GM18951 (cell line): ENCODE measurements around the gene CPXM2.

Experiments used
- POLR2A ChIP-seq: IDR thresholded peaks from 4 replicates; pipeline ENCODE4 v1.6.1; 2011; ENCODE audit warnings: mild to moderate bottlenecking; ENCODE audit not compliant: insufficient read length, insufficient read depth; ENCODE audit errors: extremely low read depth
- in situ Hi-C: fragments of 300-500 bp; cut with MboI; formaldehyde crosslinking; loops from one replicate; pipeline ENCODE4 v1.12.0; 2022; ENCODE audit warnings: low sequenced_read_pairs, mixed read lengths, inconsistent platforms; ENCODE audit not compliant: unreplicated experiment

The CPXM2 gene

GRCh38 chr10:123912871-123913270, 21.3 kb upstream of the CPXM2 start:
- in situ Hi-C loops = no loop called here
- no peak for TF ChIP-seq POLR2A

DNA sequence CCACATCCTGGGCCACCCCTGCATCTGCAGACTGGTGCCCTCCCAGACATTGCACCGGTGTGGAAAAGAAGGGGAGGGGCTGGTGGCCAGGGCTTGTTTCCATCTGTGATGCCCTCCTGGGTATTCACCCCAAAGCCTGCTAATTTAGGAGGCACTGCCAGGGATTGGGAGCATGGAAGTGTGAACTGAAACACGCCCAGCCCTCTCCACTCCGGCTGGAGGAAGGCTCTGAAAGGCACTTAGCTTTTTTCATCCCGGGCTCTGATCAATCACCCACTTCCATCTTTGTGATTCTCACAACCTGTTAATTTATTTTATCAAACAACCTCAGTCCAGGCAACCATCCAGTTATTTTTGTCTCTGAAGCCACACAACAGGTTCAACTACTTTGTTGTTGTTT, 20.9 kb upstream of the CPXM2 start:
- no peak for TF ChIP-seq POLR2A

GRCh38 chr10:123911866-123912265, 20.3 kb upstream of the CPXM2 start:
- TF ChIP-seq POLR2A = no peak
- in situ Hi-C loops = no loop called here

More for the DNA sequence above, 20.9 kb upstream of the CPXM2 start:
- in situ Hi-C loops = no loop called here

DNA sequence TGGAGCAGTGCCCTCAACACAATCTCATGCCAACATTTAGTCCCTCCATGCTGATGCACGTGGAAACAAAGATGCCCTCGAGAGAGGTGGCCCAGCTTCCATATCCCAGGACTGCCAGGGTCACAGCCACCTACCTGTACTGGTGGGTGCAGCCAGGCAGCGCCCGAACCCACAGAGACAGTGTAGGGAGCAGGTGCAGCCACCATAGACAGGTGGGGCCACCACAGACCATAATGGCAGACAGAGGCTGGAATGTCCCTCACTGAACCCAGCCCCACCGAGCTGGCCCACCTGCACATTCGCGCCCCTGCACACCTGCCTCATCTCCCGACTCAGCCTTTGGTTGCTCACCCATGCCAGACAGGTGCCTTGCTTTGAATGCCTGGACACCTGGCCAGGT, 18.3 kb upstream of the CPXM2 start:
- in situ Hi-C loops = no loop called here
- TF ChIP-seq POLR2A = no peak

DNA sequence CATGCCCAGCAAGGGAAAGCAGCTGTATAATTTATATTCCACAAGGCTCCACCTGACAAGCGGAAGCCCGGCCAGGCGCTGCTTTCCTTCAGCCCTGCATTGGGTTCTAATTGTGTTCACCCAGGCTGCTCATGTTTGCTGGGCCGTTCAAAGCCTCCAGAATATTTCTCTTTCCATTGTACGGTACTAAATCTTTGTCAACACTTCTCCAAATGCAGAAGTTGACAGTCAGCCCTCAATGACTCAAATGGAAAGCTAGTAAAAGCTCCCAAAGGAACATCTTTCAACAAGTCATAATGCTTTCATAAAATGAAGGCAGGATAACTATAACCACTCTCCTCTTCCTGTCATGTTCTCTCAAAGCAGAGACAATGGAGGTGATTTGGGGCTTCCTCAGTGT, 17.8 kb upstream of the CPXM2 start:
- TF ChIP-seq POLR2A = no peak
- in situ Hi-C loops = no loop called here

GRCh38 chr10:123908379-123908778, 16.8 kb upstream of the CPXM2 start:
- in situ Hi-C loops = no loop called here
- TF ChIP-seq POLR2A = no peak

DNA sequence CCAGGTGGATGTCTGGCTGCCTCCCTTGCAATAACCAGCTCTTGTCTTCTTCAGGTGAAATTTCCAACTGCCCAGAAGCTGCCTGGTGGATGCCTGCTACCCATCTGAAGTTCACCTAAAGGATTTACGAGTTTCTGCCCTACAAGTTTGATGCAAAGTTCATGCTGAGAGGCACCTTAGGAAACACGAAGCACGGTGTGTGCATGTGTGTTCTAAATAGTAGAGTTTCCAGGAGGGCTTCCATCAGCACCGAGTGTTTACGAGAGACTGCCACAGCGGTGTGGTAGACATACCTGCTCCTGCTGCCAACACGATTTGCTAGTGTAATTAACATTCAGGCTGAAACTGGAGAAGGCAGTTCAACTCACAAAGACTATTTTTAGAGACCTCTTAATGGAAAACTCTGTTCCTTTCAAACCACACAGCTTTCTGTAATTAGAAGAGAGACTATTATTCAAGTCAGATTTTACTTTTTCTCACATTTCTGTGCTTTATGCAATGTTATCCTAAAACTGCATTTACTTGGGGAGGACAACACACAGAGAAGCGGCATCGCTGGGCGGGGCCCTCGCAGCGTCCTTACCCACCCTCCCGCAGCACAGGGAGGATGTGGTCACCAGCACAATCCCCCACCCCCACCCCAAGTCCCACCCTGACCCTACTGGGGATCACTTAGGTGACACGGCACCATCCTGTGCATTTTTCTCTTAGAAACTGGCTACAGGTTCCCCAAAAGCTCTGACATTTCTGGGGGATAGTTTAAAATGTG, 15.5 kb upstream of the CPXM2 start:
- no peak for TF ChIP-seq POLR2A
- in situ Hi-C loops = no loop called here

DNA sequence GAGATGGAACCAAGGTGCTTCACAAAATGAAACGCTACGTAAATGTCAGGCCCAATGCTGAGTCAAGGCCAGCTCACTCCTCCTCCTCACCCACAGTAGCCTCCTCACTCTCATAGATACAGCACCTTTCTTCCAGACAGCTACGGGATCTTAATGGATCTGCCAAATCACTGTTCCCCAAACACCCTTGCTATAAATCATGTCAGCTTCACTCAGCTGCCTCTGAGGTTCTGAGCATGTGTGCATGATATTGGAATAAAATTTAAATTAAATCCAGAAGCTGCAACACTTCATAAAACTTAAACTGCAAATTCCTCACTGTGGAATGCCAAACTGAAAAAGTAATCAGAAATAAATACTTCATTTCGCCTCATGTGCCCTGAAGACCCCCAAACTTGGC, 14.7 kb upstream of the CPXM2 start:
- in situ Hi-C loops = no loop called here
- TF ChIP-seq POLR2A = no peak

DNA sequence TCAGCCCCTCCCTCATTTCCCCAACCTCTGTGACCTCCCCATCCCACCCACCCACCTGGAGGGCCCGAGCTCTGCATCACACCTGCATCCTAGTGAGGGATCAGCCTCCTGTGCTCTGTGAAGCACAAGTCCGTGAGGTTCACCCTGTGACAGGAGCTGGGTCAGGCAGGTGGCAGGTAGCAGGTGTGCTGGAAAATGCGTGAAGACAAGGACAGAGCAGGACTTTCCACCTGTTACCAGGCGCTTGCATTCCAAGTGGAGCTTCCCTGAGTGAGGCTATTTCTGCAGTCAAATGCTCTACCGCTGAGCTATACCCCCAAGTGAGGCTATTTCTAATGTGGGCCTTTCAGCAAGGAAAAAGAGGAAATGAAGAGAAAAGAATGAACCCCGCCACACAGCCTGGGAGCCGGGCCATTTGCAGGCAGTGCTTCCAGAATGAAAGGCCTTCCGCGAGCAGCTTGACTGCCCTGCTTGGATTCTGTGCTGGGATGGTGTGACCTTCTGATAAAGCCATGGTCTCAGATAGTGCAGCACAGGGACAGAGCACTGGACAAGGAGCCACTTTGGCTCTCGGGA, 13.3 kb upstream of the CPXM2 start:
- no peak for TF ChIP-seq POLR2A
- in situ Hi-C loops = no loop called here

DNA sequence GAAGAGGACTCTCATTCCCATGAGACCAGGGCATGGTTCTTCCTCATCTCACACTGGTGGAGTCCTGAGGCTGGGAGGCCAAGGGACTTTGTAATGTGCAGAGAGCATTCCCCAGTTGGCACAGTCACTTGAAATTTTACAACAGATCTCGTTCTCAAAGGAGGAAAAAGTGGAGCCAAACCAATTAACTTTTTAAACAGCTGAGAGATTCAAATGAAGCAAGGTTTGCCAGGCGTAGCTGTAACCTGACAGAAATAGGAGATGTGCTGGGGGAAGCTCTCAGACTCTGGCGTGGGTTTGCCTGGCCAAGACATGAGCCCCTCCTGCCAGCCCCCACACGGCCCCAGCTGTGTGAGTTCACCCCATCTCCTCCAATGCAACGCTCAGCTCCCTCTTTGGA, 12.0 kb upstream of the CPXM2 start:
- TF ChIP-seq POLR2A = no peak
- in situ Hi-C loops = no loop called here

GRCh38 chr10:123901621-123902020, 10.0 kb upstream of the CPXM2 start:
- TF ChIP-seq POLR2A = no peak
- in situ Hi-C loops = no loop called here

GRCh38 chr10:123897146-123897545, 5.5 kb upstream of the CPXM2 start:
- in situ Hi-C loops = no loop called here
- TF ChIP-seq POLR2A = no peak

DNA sequence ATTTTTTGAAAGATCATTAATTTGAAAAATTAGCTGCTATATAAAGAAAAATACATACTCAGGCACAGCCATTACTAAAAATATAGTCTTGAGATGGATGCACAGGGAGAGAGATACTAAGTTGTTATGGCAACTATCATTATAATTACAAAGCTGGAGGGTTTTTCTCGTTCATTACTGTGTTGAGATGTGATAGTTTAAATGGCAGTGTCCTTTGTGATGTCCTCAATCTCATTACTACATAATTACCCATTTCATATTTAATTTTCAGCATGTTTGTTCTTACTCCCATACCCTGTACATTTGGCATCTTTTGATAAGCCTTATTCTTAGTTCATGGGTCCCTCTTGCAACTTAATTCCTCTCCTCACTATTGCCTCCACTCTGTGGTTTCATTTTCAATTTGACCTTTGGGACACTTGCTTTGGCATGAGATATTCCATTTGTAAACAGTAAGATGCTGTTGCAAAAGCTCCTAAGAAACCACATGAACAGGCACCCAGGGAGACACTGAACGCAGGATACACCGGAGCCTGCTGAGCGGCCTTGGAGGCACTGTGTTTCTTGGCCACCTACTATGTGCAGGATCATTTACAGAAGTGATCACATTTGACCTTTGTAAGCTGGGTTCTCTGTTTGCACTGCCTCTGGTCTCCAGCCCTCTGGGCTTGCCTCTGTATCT, 4.8 kb upstream of the CPXM2 start:
- in situ Hi-C loops = no loop called here
- no peak for TF ChIP-seq POLR2A

GRCh38 chr10:123893651-123894050, 2.0 kb upstream of the CPXM2 start:
- in situ Hi-C loops = no loop called here
- TF ChIP-seq POLR2A = no peak
